Measurements from ENCODE around the gene FSTL5. TPM values are rescaled to one million over a fixed set of nuclear protein-coding genes. Genes with fewer than 3 reads are reported as not detected.
"Not testable (repeated sequence)": the region's sequence is repeated elsewhere in the genome, so short reads cannot be mapped to it uniquely, and the experiment has no call there.

Gene FSTL5
- total RNA-seq, 8 experiments from 2014 or later: 0.17 to 31.3 (median 3.0) TPM

- 0 to 100% (median 83%) methylated on average over 1 to 4 of the region's 4 CpGs; no CpG with 5 or more reads in 5 of the 10 experiments for WGBS, 10 experiments
- Histone ChIP-seq H3K4me3 (no peak overlapping the region), H3K4me1 (replicated peaks in 1 of 2) (peaks cover 0 to 4% of the 10 kb centered on the region in 2 donors), H3K27ac (no peak overlapping the region)
- in situ Hi-C loops (cut with MboI; ENCODE audit: low pct_unique_long_range_greater_than_20kb in 2 of 9, low sequenced_read_pairs in 9 of 9, unreplicated experiment in 9 of 9): no loop called here
- ATAC-seq (replicated peaks in 6 of 8): no peak
Observed at GRCh38 chr4:161792991-161793390, 370.8 kb downstream of the FSTL5 start.

GRCh38 chr4:161791796-161792556 lies 371.8 kb downstream of the FSTL5 start:
- 100% methylated on average over 5 of the region's 13 CpGs; no CpG with 5 or more reads in 9 of the 10 experiments for WGBS, 10 experiments
- in situ Hi-C loops (cut with MboI; ENCODE audit: low pct_unique_long_range_greater_than_20kb in 2 of 9, low sequenced_read_pairs in 9 of 9, unreplicated experiment in 9 of 9): no loop called here
- no peak overlapping the region for H3K27ac ChIP-seq
- peaks cover 0 to 4% of the 10 kb centered on the region in 2 donors for H3K4me1 ChIP-seq (replicated peaks in 1 of 2)
- no peak for ATAC-seq (replicated peaks in 6 of 8)
- H3K4me3 ChIP-seq: no peak overlapping the region

- H3K4me3 ChIP-seq: no peak overlapping the region
Observed at GRCh38 chr4:161767116-161767515, 396.7 kb downstream of the FSTL5 start.

GRCh38 chr4:161762796-161763195 lies 401.0 kb downstream of the FSTL5 start:
- peak in 1 of 8 experiments; percentile 31 for ATAC-seq (replicated peaks in 6 of 8)
- in situ Hi-C loops (cut with MboI; ENCODE audit: low pct_unique_long_range_greater_than_20kb in 2 of 9, low sequenced_read_pairs in 9 of 9, unreplicated experiment in 9 of 9): no loop called here
- 33 to 100% (median 89%) methylated on average over 1 of the region's 1 CpG; no CpG with 5 or more reads in 1 of the 10 experiments for WGBS, 10 experiments
- no peaks in the 10 kb centered on the region for H3K4me1 ChIP-seq (replicated peaks in 1 of 2)
- H3K4me3 ChIP-seq: no peak overlapping the region
- H3K27ac ChIP-seq: no peak overlapping the region

More at GRCh38 chr4:161767116-161767515, 396.7 kb downstream of the FSTL5 start:
- in situ Hi-C loops (cut with MboI; ENCODE audit: low pct_unique_long_range_greater_than_20kb in 2 of 9, low sequenced_read_pairs in 9 of 9, unreplicated experiment in 9 of 9): no loop called here
- WGBS, 10 experiments: 0 to 90% (median 71%) methylated on average over 2 to 5 of the region's 5 CpGs; no CpG with 5 or more reads in 1 of the 10 experiments
- H3K4me1 ChIP-seq (replicated peaks in 1 of 2): no peaks in the 10 kb centered on the region
- H3K27ac ChIP-seq: no peak overlapping the region
- ATAC-seq (replicated peaks in 6 of 8): peak in 1 of 8 experiments; percentile 81

- in situ Hi-C loops (cut with MboI; ENCODE audit: low pct_unique_long_range_greater_than_20kb in 2 of 9, low sequenced_read_pairs in 9 of 9, unreplicated experiment in 9 of 9): no loop called here
- peak in 3 of 8 experiments; percentile 46 to 54 (median 53) for ATAC-seq (replicated peaks in 6 of 8)
- Histone ChIP-seq H3K4me3 (no peak overlapping the region), H3K27ac (no peak overlapping the region), H3K4me1 (replicated peaks in 1 of 2) (no peaks in the 10 kb centered on the region)
- WGBS, 10 experiments: 0 to 100% (median 80%) methylated on average over 1 to 3 of the region's 3 CpGs; no CpG with 5 or more reads in 1 of the 10 experiments
Observed at GRCh38 chr4:161760008-161760407, 403.8 kb downstream of the FSTL5 start.

GRCh38 chr4:161758412-161758811 lies 405.4 kb downstream of the FSTL5 start:
- H3K27ac ChIP-seq; ATAC-seq (replicated peaks in 6 of 8); in situ Hi-C loops (cut with MboI; ENCODE audit: low pct_unique_long_range_greater_than_20kb in 2 of 9, low sequenced_read_pairs in 9 of 9, unreplicated experiment in 9 of 9); H3K4me1 ChIP-seq (replicated peaks in 1 of 2); H3K4me3 ChIP-seq: not testable (repeated sequence)
- WGBS, 10 experiments: 80 to 100% (median 90%) methylated on average over 2 to 9 of the region's 9 CpGs; no CpG with 5 or more reads in 1 of the 10 experiments

- in situ Hi-C loops (cut with MboI; ENCODE audit: low pct_unique_long_range_greater_than_20kb in 2 of 9, low sequenced_read_pairs in 9 of 9, unreplicated experiment in 9 of 9): no loop called here
- H3K27ac ChIP-seq: no peak overlapping the region
- no peak for ATAC-seq (replicated peaks in 6 of 8)
- H3K4me3 ChIP-seq: no peak overlapping the region
- WGBS, 10 experiments: 30 to 100% (median 72%) methylated on average over 1 to 2 of the region's 2 CpGs; no CpG with 5 or more reads in 2 of the 10 experiments
- H3K4me1 ChIP-seq (replicated peaks in 1 of 2): no peaks in the 10 kb centered on the region
Observed at GRCh38 chr4:161728929-161729328, 434.9 kb downstream of the FSTL5 start.

GRCh38 chr4:161721947-161722346 lies 441.9 kb downstream of the FSTL5 start:
- ATAC-seq (replicated peaks in 6 of 8): peak in 2 of 8 experiments; percentile 73 to 95
- H3K4me1 ChIP-seq (replicated peaks in 1 of 2): no peaks in the 10 kb centered on the region
- no peak overlapping the region for H3K27ac ChIP-seq
- no peak overlapping the region for H3K4me3 ChIP-seq
- in situ Hi-C loops (cut with MboI; ENCODE audit: low pct_unique_long_range_greater_than_20kb in 2 of 9, low sequenced_read_pairs in 9 of 9, unreplicated experiment in 9 of 9): no loop called here

GRCh38 chr4:161717084-161717483 lies 446.7 kb downstream of the FSTL5 start:
- ATAC-seq (replicated peaks in 6 of 8): no peak
- no peak overlapping the region for H3K4me3 ChIP-seq
- H3K27ac ChIP-seq: no peak overlapping the region
- peaks cover 2 to 17% of the 10 kb centered on the region in 2 donors for H3K4me1 ChIP-seq (replicated peaks in 1 of 2)
- WGBS, 10 experiments: 17 to 100% (median 100%) methylated on average over 1 of the region's 1 CpG; no CpG with 5 or more reads in 1 of the 10 experiments
- in situ Hi-C loops (cut with MboI; ENCODE audit: low pct_unique_long_range_greater_than_20kb in 2 of 9, low sequenced_read_pairs in 9 of 9, unreplicated experiment in 9 of 9): no loop called here

- Histone ChIP-seq H3K4me3 (no peak overlapping the region), H3K27ac (no peak overlapping the region), H3K4me1 (replicated peaks in 1 of 2) (peaks cover 2 to 17% of the 10 kb centered on the region in 2 donors)
- in situ Hi-C loops (cut with MboI; ENCODE audit: low pct_unique_long_range_greater_than_20kb in 2 of 9, low sequenced_read_pairs in 9 of 9, unreplicated experiment in 9 of 9): no loop called here
- WGBS, 10 experiments: 0 to 90% (median 50%) methylated on average over 1 of the region's 1 CpG; no CpG with 5 or more reads in 1 of the 10 experiments
- no peak for ATAC-seq (replicated peaks in 6 of 8)
Observed at GRCh38 chr4:161714931-161715330, 448.9 kb downstream of the FSTL5 start.

GRCh38 chr4:161714022-161714751 lies 449.6 kb downstream of the FSTL5 start:
- H3K27ac ChIP-seq: no peak overlapping the region
- no peak overlapping the region for H3K4me3 ChIP-seq
- peaks cover 2 to 17% of the 10 kb centered on the region in 2 donors for H3K4me1 ChIP-seq (replicated peaks in 1 of 2)
- in situ Hi-C loops (cut with MboI; ENCODE audit: low pct_unique_long_range_greater_than_20kb in 2 of 9, low sequenced_read_pairs in 9 of 9, unreplicated experiment in 9 of 9): no loop called here
- peak; percentile 37 to 98 (median 94) for ATAC-seq (replicated peaks in 6 of 8)
- WGBS, 10 experiments: 0 to 94% (median 31%) methylated on average over 1 to 2 of the region's 2 CpGs; no CpG with 5 or more reads in 1 of the 10 experiments

GRCh38 chr4:161704653-161705052 lies 459.1 kb downstream of the FSTL5 start:
- ATAC-seq (replicated peaks in 6 of 8): peak in 1 of 8 experiments; percentile 41
- WGBS, 10 experiments: 0 to 63% (median 44%) methylated on average over 2 to 3 of the region's 3 CpGs
- Histone ChIP-seq H3K4me3 (no peak overlapping the region), H3K27ac (no peak overlapping the region), H3K4me1 (replicated peaks in 1 of 2) (no peaks in the 10 kb centered on the region)
- in situ Hi-C loops (cut with MboI; ENCODE audit: low pct_unique_long_range_greater_than_20kb in 2 of 9, low sequenced_read_pairs in 9 of 9, unreplicated experiment in 9 of 9): no loop called here

- 0 to 100% (median 69%) methylated on average over 1 to 4 of the region's 4 CpGs; no CpG with 5 or more reads in 2 of the 10 experiments for WGBS, 10 experiments
- Histone ChIP-seq H3K4me3 (no peak overlapping the region), H3K4me1 (replicated peaks in 1 of 2) (no peaks in the 10 kb centered on the region), H3K27ac (no peak overlapping the region)
- in situ Hi-C loops (cut with MboI; ENCODE audit: low pct_unique_long_range_greater_than_20kb in 2 of 9, low sequenced_read_pairs in 9 of 9, unreplicated experiment in 9 of 9): no loop called here
- no peak for ATAC-seq (replicated peaks in 6 of 8)
Observed at GRCh38 chr4:161704040-161704439, 459.8 kb downstream of the FSTL5 start.
